GM12865 (cell line): ENCODE data around the gene STK32B.

Experiments
- DNase-seq: peaks from one replicate; pipeline ENCODE4 v3.0.0; 2010; ENCODE audit warnings: low read depth
- H3K4me3 ChIP-seq: 2 replicates; pipeline ENCODE4 v1.5.1; 2011; ENCODE audit warnings: mild to moderate bottlenecking, low read depth, low read length, control low read depth
- TF ChIP-seq, protein P1 (sequence below): IDR thresholded peaks from 2 replicates; pipeline ENCODE4 v1.5.1; 2011; ENCODE audit warnings: low read length, control low read depth, low read depth, inconsistent platforms; ENCODE audit not compliant: insufficient read depth; ENCODE audit errors: missing control alignments

STK32B gene

DNA sequence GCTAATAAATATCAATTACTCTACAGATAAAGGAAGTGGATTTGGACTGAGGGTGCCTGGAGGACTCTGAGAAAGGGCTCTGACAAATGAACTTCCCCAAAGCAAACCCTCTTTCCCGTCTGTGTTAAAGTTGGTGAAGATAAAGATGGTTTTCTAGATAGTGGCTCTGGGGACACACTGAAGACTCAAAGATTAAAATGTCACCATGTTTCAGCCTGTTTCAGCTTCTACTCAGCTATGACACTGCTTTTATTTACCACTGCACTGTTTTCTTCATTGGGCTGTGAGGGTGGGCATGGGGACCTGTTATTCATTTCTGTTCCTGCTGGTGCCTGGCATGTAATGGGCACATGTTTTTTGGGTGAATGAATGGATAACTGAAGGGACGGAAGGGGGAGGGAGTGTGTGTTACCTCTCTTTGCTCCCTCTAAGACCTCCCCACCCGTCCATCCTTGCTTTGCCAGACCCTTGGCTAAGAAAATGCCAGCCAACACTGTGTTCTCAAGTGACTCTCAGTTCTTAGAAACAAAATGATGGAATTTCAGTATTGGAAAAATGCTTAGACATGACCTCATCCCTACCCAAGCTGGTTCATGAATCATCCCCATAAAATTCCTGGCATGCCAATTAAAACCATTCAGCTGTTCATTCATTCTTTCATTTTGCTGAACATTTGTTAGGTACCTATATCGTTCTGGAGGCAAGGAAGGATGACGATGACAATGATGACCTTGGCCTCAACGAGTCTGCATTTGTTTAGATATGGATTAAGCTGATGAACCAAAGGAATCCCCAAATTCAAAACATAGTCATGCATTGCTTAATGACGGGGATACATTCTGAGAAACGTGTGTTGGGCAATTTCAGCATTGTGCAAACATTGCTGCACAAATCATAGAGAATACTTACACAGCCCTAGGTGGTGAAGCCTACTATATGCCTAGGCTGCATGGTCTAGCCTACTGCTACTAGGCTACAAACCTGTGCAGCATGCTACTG is 13.4 kb upstream of the STK32B start:
- DNase-seq: no peak
- H3K4me3 ChIP-seq: no peak overlapping the region
- TF ChIP-seq, protein P1, sequence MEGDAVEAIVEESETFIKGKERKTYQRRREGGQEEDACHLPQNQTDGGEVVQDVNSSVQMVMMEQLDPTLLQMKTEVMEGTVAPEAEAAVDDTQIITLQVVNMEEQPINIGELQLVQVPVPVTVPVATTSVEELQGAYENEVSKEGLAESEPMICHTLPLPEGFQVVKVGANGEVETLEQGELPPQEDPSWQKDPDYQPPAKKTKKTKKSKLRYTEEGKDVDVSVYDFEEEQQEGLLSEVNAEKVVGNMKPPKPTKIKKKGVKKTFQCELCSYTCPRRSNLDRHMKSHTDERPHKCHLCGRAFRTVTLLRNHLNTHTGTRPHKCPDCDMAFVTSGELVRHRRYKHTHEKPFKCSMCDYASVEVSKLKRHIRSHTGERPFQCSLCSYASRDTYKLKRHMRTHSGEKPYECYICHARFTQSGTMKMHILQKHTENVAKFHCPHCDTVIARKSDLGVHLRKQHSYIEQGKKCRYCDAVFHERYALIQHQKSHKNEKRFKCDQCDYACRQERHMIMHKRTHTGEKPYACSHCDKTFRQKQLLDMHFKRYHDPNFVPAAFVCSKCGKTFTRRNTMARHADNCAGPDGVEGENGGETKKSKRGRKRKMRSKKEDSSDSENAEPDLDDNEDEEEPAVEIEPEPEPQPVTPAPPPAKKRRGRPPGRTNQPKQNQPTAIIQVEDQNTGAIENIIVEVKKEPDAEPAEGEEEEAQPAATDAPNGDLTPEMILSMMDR: no peak

DNA sequence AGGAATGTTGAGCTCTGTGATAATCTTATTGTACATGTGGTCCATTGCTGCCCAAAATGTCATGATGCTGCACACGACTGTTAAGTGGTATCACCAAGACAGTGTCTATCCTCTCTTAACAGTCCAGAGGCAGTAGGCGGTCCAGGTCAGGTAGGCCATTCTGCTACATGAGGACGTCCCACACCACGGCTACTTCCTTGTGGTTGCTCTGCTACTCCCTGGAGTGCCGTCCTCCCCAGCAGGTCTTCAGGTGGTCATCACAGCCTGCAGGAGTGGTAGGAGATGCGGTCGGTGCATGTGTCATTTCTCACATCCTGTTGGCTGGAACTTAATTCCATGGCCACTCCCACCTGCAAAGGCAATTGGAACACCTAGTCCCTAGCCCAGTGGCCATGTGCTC is 11.5 kb upstream of the STK32B start:
- no peak for DNase-seq
- TF ChIP-seq, protein P1: no peak
- no peak overlapping the region for H3K4me3 ChIP-seq

DNA sequence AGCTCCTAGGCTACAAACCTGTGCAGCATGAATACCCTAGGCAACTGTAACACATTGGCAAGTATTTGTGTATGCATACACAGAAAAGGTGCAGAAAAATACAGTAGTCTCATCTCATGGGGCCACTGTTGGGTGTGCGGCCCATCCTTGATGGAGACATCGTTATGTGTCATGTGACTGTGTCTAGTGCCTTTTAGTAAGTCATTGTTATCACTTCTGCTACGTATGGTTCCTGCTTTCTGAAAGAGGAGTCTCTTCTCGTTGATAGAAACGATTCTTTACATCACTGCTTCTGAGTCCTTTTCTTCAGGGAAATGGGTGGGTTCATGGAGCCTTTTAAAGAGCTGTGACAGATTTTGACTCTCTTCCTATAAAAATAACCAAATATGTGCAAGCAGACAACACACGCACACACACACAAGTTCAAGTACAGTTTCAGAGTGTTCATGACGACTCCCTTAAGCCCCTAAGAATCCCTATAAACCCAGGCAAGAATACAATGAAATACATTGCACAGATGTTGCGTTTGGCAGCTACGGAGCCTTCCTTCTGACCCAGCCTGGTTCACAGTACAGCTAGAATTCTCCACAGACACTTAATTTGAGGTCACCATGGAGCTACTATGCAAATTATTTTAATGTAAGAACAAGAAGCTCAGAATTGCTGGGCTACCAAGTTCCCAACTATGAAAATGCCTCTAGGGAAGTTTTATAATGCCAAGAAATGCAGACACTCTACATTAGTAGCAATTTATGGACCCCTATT is 10.2 kb upstream of the STK32B start:
- TF ChIP-seq, protein P1: no peak
- no peak for DNase-seq
- no peak overlapping the region for H3K4me3 ChIP-seq

DNA sequence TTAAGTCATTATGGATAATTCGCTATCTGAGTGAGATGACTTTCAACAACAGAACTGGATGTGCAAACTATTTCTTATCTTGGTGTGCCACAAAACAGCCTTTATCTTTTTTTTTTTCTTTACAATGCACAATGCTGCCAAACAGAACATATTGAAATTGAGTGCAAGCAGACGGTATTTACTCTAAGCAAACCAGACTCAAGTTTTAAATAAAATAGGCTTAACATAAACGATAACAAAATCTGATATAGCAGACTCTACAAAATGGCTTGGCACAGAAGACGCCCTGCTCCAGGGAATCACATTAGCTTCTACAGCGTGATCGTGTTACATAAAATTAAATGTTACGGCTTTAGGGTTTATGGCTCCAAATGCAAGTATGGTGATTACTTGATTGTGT is 9.6 kb upstream of the STK32B start:
- DNase-seq: no peak
- TF ChIP-seq, protein P1: no peak

DNA sequence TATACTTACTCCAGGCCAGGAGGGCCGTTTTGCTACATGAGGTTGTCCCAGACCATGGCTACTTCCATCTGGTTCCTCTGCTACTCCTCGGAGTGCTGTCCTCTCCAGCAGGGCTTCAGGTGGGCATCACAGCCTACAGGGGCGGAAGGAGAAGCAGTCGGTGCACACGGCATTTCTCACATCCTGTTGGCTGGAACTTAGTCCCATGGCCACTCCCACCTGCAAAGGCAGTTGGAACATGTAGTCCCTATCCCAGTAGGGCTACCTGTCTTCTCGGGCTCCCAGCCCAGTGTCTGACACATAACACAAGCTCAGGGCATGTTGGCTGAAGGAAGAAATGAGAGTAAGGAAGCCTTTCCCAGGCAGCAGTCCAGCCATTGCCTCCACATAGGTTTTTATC is 7.7 kb upstream of the STK32B start:
- H3K4me3 ChIP-seq: no peak overlapping the region
- DNase-seq: no peak
- TF ChIP-seq, protein P1: no peak

More for the DNA sequence above, 9.6 kb upstream of the STK32B start:
- no peak overlapping the region for H3K4me3 ChIP-seq

DNA sequence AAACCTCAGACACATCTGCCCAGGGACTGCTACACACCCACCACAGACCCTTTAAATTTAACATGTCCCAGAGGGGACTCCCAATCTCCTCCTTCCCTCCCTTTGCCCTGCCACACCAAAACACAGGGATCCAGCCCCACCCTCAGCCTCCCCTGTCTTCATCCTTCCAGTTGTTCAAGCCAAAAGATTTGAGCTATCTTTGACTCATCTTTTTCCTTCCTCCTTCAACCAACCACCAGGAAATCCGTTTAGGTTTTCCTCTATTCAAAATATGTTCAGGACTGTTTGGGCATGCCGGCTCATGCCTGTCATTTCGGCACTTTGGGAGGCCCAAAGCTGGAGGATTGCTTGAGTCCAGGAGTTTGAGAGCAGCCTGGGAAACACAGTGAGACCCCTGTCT is 6.9 kb upstream of the STK32B start:
- no peak for DNase-seq
- H3K4me3 ChIP-seq: no peak overlapping the region
- TF ChIP-seq, protein P1: no peak
